GM12878 (cell line): ENCODE measurements around the gene FMNL2. TPM values are rescaled to one million over a fixed set of nuclear protein-coding genes. Genes with fewer than 3 reads are reported as not detected.
A peak's percentile ranks its signal among the peaks of the same experiment; 100 is the strongest.

Source experiments
- ATAC-seq: fragments of 200-7000 bp; cut with Tn5 transposase; 3 replicates; pipeline ENCODE4 v1.9.1; 2020; ENCODE audit warnings: mild to moderate bottlenecking, moderate library complexity
- BruUV-seq: library from RNA; stranded (reverse); fragments of 400-500 nt; replicated peaks from 2 replicates; lab custom pipeline; 2021; lab: Mats Ljungman, UMichigan
- CTCF ChIA-PET: fragments of 300-600 bp; sonication (Branson Sonifier 250); formaldehyde crosslinking; extraction: SDS; loops from one replicate; lab custom pipeline; 2021; ENCODE audit warnings: inconsistent platforms; lab: Yijun Ruan, JAX
- POLR2A ChIA-PET: fragments of 350-600 bp; formaldehyde crosslinking; extraction: SDS; loops from one replicate; lab custom pipeline; 2021; ENCODE audit warnings: inconsistent platforms; lab: Charles Lee
- RAD21 ChIA-PET: fragments of 300-600 bp; sonication (Branson Sonifier 250); formaldehyde crosslinking; loops from one replicate; lab custom pipeline; 2023; ENCODE audit warnings: antibody characterized with exemption; ENCODE audit not compliant: unreplicated experiment; lab: Charles Lee
- SMC1A ChIA-PET: fragments of 300-600 bp; sonication (Branson Sonifier 250); formaldehyde crosslinking; loops from one replicate; lab custom pipeline; 2023; ENCODE audit not compliant: unreplicated experiment, uncharacterized antibody; lab: Charles Lee
- DNase-seq: peaks from one replicate; pipeline ENCODE4 v3.0.0-alpha.2; 2011; ENCODE audit warnings: low read depth, low spot score
- FAIRE-seq: peaks from 3 replicates; lab custom pipeline; 2011; peaks lifted over from hg19 to GRCh38; lab: Jason Lieb, UNC
- H2AFZ ChIP-seq: 2 replicates; pipeline ENCODE4 v1.6.0; 2011; ENCODE audit warnings: low read depth, low read length, control low read depth; ENCODE audit not compliant: control insufficient read depth
- H3K27ac ChIP-seq: 2 replicates; pipeline ENCODE4 v1.5.1; 2011; ENCODE audit warnings: control low read depth; ENCODE audit not compliant: control insufficient read depth, insufficient read depth
- H3K27me3 ChIP-seq, 2 experiments: replicated peaks in 1 of 2; 2 replicates each; pipeline versions ENCODE4 v1.6.0 to v1.6.1; 2011; ENCODE audit warnings: low read length in 1 of 2; ENCODE audit not compliant: control insufficient read depth in 2 of 2, insufficient read depth in 2 of 2
- H3K36me3 ChIP-seq, 2 experiments: 2 replicates each; pipeline ENCODE4 v1.5.1; 2011; ENCODE audit warnings: low read length in 1 of 2; ENCODE audit not compliant: control insufficient read depth in 2 of 2, insufficient read depth in 2 of 2
- H3K4me1 ChIP-seq: 2 replicates; pipeline ENCODE4 v1.6.1; 2011; ENCODE audit warnings: mild to moderate bottlenecking, low read length, moderate library complexity, mixed read lengths; ENCODE audit not compliant: control insufficient read depth, insufficient read depth
- H3K4me2 ChIP-seq: 2 replicates; pipeline ENCODE4 v1.6.0; 2011; ENCODE audit warnings: control low read depth; ENCODE audit not compliant: control insufficient read depth, insufficient read depth
- H3K4me3 ChIP-seq: fragments of 200-600 bp; sonication (generic); 2 replicates; pipeline ENCODE4 v1.5.1; 2016
- H3K79me2 ChIP-seq: 2 replicates; pipeline ENCODE4 v1.6.0; 2011; ENCODE audit warnings: low read length; ENCODE audit not compliant: control insufficient read depth, insufficient read depth
- H3K9ac ChIP-seq: 2 replicates; pipeline ENCODE4 v1.8.0; 2011; ENCODE audit warnings: low read length, control low read depth, mixed read lengths; ENCODE audit not compliant: control insufficient read depth, insufficient read depth
- H3K9me3 ChIP-seq: replicated peaks from 3 replicates; pipeline ENCODE4 v1.5.1; 2011; ENCODE audit warnings: mild to moderate bottlenecking, low read length; ENCODE audit not compliant: control insufficient read depth, insufficient read depth
- H4K20me1 ChIP-seq: 2 replicates; pipeline ENCODE4 v1.6.0; 2011; ENCODE audit not compliant: control insufficient read depth, insufficient read depth
- BCL11A ChIP-seq: IDR thresholded peaks from 2 replicates; pipeline ENCODE4 v1.6.1; 2011; ENCODE audit warnings: low read depth, low read length
- CHD1 ChIP-seq: IDR thresholded peaks from 2 replicates; pipeline ENCODE4 v1.6.1; 2012; ENCODE audit warnings: low read depth, low read length, improper control_type of control experiment
- CHD2 ChIP-seq: IDR thresholded peaks from 2 replicates; pipeline ENCODE4 v1.6.1; 2011; ENCODE audit warnings: low read depth, low read length, improper control_type of control experiment, borderline replicate concordance
- DPF2 ChIP-seq: fragments of 450-650 bp; IDR thresholded peaks from 2 replicates; pipeline ENCODE4 v1.6.1; 2017; ENCODE audit warnings: mild to moderate bottlenecking
- IKZF1 ChIP-seq: fragments of 450-650 bp; conservative IDR thresholded peaks from 2 replicates; pipeline ENCODE4 v1.6.1; 2017; ENCODE audit warnings: antibody characterized with exemption, mild to moderate bottlenecking
- KAT2A ChIP-seq: conservative IDR thresholded peaks from 2 replicates; pipeline ENCODE4 v1.6.1; 2011; ENCODE audit warnings: low read depth, low read length; ENCODE audit not compliant: control insufficient read depth
- MEF2B ChIP-seq: fragments of 450-650 bp; IDR thresholded peaks from 2 replicates; pipeline ENCODE4 v1.6.1; 2018; ENCODE audit warnings: mild to moderate bottlenecking, moderate library complexity; ENCODE audit not compliant: partially characterized antibody, poor library complexity, severe bottlenecking
- PAX5 ChIP-seq: IDR thresholded peaks from 2 replicates; pipeline ENCODE4 v1.6.1; 2011; ENCODE audit warnings: low read depth, low read length, borderline replicate concordance
- SP1 ChIP-seq: IDR thresholded peaks from one replicate; pipeline ENCODE4 v1.6.1; 2011; ENCODE audit warnings: low read depth, low read length
- SRF ChIP-seq, 2 experiments: IDR thresholded peaks; 2 replicates each; pipeline ENCODE4 v1.6.1; 2011; ENCODE audit warnings: low read depth in 2 of 2, low read length in 2 of 2, mild to moderate bottlenecking in 1 of 2, moderate library complexity in 1 of 2
- STAT1 ChIP-seq: fragments of 450-650 bp; conservative IDR thresholded peaks from 2 replicates; pipeline ENCODE4 v1.6.1; 2014; ENCODE audit warnings: antibody characterized with exemption, mild to moderate bottlenecking
- TBL1XR1 ChIP-seq: IDR thresholded peaks from 2 replicates; pipeline ENCODE4 v1.6.1; 2012; ENCODE audit warnings: low read depth, low read length, improper control_type of control experiment
- TCF3 ChIP-seq: IDR thresholded peaks from 2 replicates; pipeline ENCODE4 v1.6.1; 2012; ENCODE audit warnings: low read depth, mild to moderate bottlenecking, low read length, borderline replicate concordance; ENCODE audit not compliant: insufficient read depth
- WRNIP1 ChIP-seq: IDR thresholded peaks from 2 replicates; pipeline ENCODE4 v1.6.1; 2011; ENCODE audit warnings: low read depth, low read length, improper control_type of control experiment, borderline replicate concordance
- YBX1 ChIP-seq: fragments of 450-650 bp; IDR thresholded peaks from 2 replicates; pipeline ENCODE4 v1.6.1; 2016; ENCODE audit warnings: antibody characterized with exemption
- WGBS: methylation state at CpG from one replicate; pipeline ENCODE4 v1.1.6; 2016; ENCODE audit warnings: low lambda C conversion rate; ENCODE audit not compliant: insufficient replicate concordance, insufficient coverage; ENCODE audit errors: missing lambda C conversion rate; 5-methylcytosine and 5-hydroxymethylcytosine counted together
- in situ Hi-C: fragments of 300-500 bp; cut with MboI; formaldehyde crosslinking; loops from 9 replicates; pipeline ENCODE4 v1.14.3; 2018; ENCODE audit warnings: mixed read lengths
- intact Hi-C: fragments of 100-400 bp; cut with micrococcal nuclease; formaldehyde crosslinking; loops from one replicate; pipeline ENCODE4 v1.14.2; 2022; ENCODE audit not compliant: unreplicated experiment
- polyA plus RNA-seq, 11 experiments: library from polyadenylated mRNA; depleted of rRNA in 4 of 11; unstranded in 6 of 11; stranded (reverse) in 5 of 11; fragments of >200 nt; fragmentation: Nextera tagmentation in 4 of 11; fragmentation: Illumina TruSeq in 1 of 11; extraction: Ambion mirVana in 4 of 11; extraction: Trizol in 1 of 11; gene quantifications; 1 replicate in 1 of 11; 2 replicates in 10 of 11; pipeline versions ENCODE4 v1.2.1 to v1.2.3, GENCODE V29; 2011 to 2016; ENCODE audit warnings: inconsistent platforms in 2 of 11, missing spikeins in 2 of 11, low read depth in 1 of 11
- total RNA-seq, 4 experiments: library from RNA; depleted of rRNA in 3 of 4; stranded (reverse); fragments of >200 nt in 3 of 4; fragmentation: Illumina TruSeq in 1 of 4; extraction: Trizol in 1 of 4; gene quantifications; 2 replicates each; pipeline versions ENCODE4 v1.2.1 to v1.2.3, GENCODE V29; 2013 to 2021
- TF ChIP-seq, protein P1 (sequence below): fragments of 450-650 bp; IDR thresholded peaks from 2 replicates; pipeline ENCODE4 v1.6.1; 2017; ENCODE audit warnings: borderline replicate concordance
- TF ChIP-seq, protein P2 (sequence below), 3 experiments: IDR thresholded peaks in 2 of 3; conservative IDR thresholded peaks in 1 of 3; 2 replicates each; pipeline ENCODE4 v1.5.1; 2011; ENCODE audit warnings: low read depth in 3 of 3, low read length in 3 of 3, mild to moderate bottlenecking in 3 of 3, control low read depth in 2 of 3, moderate library complexity in 2 of 3, inconsistent platforms in 1 of 3, mixed read lengths in 1 of 3; ENCODE audit not compliant: control insufficient read depth in 2 of 3, insufficient read depth in 1 of 3; ENCODE audit errors: extremely low read depth in 1 of 3
- TF ChIP-seq, protein P3 (sequence below): fragments of 450-650 bp; IDR thresholded peaks from 2 replicates; pipeline ENCODE4 v1.6.1; 2016; ENCODE audit warnings: mild to moderate bottlenecking
- TF ChIP-seq, protein P4 (sequence below): IDR thresholded peaks from 2 replicates; pipeline ENCODE4 v1.6.1; 2011; ENCODE audit warnings: low read depth, mild to moderate bottlenecking, low read length, moderate library complexity, borderline replicate concordance; ENCODE audit errors: extremely low read depth

FMNL2 gene
- total and polyA plus RNA-seq, 10 of the 15 experiments (the other 5 are each of a cell fraction or from before 2014, with no cell fraction given), result 0.13 to 9.9 (median 0.35) TPM

DNA sequence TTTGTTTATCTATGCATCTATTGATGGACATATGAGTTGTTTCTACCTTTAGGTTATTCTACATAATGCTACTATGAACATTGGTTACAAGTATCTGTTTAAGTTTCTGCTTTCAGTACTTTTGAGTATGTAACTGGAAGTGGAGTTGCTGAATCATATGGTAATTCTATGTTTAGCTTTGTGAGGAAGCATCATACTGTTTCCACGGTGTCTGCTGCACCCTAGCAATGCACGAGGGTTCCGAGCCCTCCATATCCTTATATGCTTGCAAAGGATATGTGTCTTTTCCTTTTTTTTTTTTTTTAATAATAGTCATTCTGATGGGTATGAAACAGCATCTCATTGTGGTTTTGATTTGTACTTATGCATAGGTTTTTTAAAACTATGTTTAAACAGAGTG lies 83.7 kb downstream of the FMNL2 start (continued):
- TF ChIP-seq, protein P1, sequence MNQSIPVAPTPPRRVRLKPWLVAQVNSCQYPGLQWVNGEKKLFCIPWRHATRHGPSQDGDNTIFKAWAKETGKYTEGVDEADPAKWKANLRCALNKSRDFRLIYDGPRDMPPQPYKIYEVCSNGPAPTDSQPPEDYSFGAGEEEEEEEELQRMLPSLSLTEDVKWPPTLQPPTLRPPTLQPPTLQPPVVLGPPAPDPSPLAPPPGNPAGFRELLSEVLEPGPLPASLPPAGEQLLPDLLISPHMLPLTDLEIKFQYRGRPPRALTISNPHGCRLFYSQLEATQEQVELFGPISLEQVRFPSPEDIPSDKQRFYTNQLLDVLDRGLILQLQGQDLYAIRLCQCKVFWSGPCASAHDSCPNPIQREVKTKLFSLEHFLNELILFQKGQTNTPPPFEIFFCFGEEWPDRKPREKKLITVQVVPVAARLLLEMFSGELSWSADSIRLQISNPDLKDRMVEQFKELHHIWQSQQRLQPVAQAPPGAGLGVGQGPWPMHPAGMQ, result no peak
- TF ChIP-seq KAT2A, result no peak
- TF ChIP-seq, all 136 proteins: peak for 0

DNA sequence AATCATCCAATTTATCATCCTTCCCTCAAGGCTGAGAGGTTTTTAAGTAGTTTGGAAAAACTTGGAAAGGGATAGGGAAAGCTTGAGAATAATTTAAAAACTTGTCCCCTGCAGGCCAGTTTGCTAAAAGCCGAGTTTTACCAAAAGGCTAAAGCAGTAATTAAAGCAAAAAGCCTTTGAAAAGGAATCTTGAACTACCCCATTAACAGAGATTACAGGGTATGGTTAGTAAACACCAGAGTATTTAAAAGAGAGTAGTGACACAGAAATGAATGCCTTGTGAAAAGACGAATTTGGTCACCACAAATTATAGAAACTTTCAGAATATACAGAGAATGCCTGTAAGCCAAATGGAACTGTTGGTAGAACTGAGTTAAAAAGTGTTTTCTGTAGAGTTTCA lies 85.0 kb downstream of the FMNL2 start:
- no peak overlapping the region for H2AFZ ChIP-seq
- SMC1A ChIA-PET, result interaction anchor here (0.8 to 2.4 kb wide), 7 partner anchors 9 to 83 kb away, joined by 3 to 6 read pairs (median 4); no protein-coding TSS in a partner anchor
- ATAC-seq (peak; percentile 20; the same call in 2 of the 3 replicates), DNase-seq (no peak), FAIRE-seq (no peak)
- no peaks in the 10 kb centered on the region; the same call in 2 of the 3 replicates for H3K9me3 ChIP-seq
- no peaks in the 10 kb centered on the region for H4K20me1 ChIP-seq
- H3K79me2 ChIP-seq, result no peaks in the 10 kb centered on the region; the same call in 1 of the 2 replicates
- H3K9ac ChIP-seq, result no peak overlapping the region
- H3K27me3 ChIP-seq, result no peaks in the 10 kb centered on the region
- intact Hi-C loops (loop anchor here (5.0 kb wide), 1 partner anchor 53 kb away; no protein-coding TSS in a partner anchor), in situ Hi-C loops (no loop called here)
- H3K4me3 ChIP-seq, result no peak overlapping the region
- TF ChIP-seq TBL1XR1 (no peak), SP1 (no peak), DPF2 (no peak), WRNIP1 (no peak), MEF2B (no peak), PAX5 (no peak), TCF3 (no peak), CHD2 (no peak), SRF (IDR thresholded peaks at IDR 0.05; ENCODE audit: low read depth in 2 of 2, low read length in 2 of 2) (no peak), IKZF1 (no peak), BCL11A (no peak), YBX1 (no peak), CHD1 (no peak), STAT1 (no peak)
- TF ChIP-seq, protein P2, sequence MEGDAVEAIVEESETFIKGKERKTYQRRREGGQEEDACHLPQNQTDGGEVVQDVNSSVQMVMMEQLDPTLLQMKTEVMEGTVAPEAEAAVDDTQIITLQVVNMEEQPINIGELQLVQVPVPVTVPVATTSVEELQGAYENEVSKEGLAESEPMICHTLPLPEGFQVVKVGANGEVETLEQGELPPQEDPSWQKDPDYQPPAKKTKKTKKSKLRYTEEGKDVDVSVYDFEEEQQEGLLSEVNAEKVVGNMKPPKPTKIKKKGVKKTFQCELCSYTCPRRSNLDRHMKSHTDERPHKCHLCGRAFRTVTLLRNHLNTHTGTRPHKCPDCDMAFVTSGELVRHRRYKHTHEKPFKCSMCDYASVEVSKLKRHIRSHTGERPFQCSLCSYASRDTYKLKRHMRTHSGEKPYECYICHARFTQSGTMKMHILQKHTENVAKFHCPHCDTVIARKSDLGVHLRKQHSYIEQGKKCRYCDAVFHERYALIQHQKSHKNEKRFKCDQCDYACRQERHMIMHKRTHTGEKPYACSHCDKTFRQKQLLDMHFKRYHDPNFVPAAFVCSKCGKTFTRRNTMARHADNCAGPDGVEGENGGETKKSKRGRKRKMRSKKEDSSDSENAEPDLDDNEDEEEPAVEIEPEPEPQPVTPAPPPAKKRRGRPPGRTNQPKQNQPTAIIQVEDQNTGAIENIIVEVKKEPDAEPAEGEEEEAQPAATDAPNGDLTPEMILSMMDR (IDR thresholded peaks at IDR 0.05 in 2 of 3, conservative IDR thresholded peaks at IDR 0.05 in 1 of 3; ENCODE audit: control insufficient read depth in 2 of 3, extremely low read depth in 1 of 3, insufficient read depth in 1 of 3, low read depth in 3 of 3, low read length in 3 of 3), result no peak
- TF ChIP-seq, protein P3, sequence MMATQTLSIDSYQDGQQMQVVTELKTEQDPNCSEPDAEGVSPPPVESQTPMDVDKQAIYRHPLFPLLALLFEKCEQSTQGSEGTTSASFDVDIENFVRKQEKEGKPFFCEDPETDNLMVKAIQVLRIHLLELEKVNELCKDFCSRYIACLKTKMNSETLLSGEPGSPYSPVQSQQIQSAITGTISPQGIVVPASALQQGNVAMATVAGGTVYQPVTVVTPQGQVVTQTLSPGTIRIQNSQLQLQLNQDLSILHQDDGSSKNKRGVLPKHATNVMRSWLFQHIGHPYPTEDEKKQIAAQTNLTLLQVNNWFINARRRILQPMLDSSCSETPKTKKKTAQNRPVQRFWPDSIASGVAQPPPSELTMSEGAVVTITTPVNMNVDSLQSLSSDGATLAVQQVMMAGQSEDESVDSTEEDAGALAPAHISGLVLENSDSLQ, result no peak
- TF ChIP-seq, protein P4, sequence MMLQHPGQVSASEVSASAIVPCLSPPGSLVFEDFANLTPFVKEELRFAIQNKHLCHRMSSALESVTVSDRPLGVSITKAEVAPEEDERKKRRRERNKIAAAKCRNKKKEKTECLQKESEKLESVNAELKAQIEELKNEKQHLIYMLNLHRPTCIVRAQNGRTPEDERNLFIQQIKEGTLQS, result no peak
- H3K27ac ChIP-seq, result no peak overlapping the region
- no peak overlapping the region for H3K4me2 ChIP-seq
- H3K36me3 ChIP-seq, result no peaks in the 10 kb centered on the region
- RAD21 ChIA-PET, result interaction anchor here (1.2 to 1.8 kb wide), 4 partner anchors 8 to 49 kb away, joined by 3 to 6 read pairs (median 4); no protein-coding TSS in a partner anchor
- POLR2A ChIA-PET, result interaction anchor here (1.0 kb wide), 1 partner anchor 8 kb away, joined by 4 read pairs; no protein-coding TSS in a partner anchor
- CTCF ChIA-PET, result interaction anchor here (1.0 to 1.8 kb wide), 3 partner anchors 9 to 216 kb away, joined by 4 to 5 read pairs (median 4); no protein-coding TSS in a partner anchor
- no peaks in the 10 kb centered on the region; the same call in 1 of the 2 replicates for H3K4me1 ChIP-seq
- WGBS, result 21% methylated on average over 2 of the region's 2 CpGs
- BruUV-seq, result no TSS peak
